Uterus (tissue), 4 donors: ENCODE results near the gene HECW1. TPM values are rescaled to one million over a fixed set of nuclear protein-coding genes. Genes with fewer than 3 reads are reported as not detected.

Source experiments
- DNase-seq, 2 donors: peaks; one replicate each; pipeline ENCODE4 v3.0.0-alpha.2; 2019 to 2020
- H3K27ac ChIP-seq, 2 donors: fragments of 200-600 bp; sonication (generic); 1 replicate in 1 of 2; 2 replicates in 1 of 2; pipeline ENCODE4 v1.5.1; 2016 to 2018
- H3K27me3 ChIP-seq, 2 donors: fragments of 200-600 bp; sonication (generic); one replicate each; pipeline ENCODE4 v1.5.1; 2018 to 2019; ENCODE audit warnings: control low read depth in 1 of 2
- H3K36me3 ChIP-seq, 2 donors: fragments of 200-600 bp; sonication (generic); one replicate each; pipeline ENCODE4 v1.5.1; 2019; ENCODE audit warnings: control low read depth in 1 of 2
- H3K4me1 ChIP-seq, 2 donors: fragments of 200-600 bp; sonication (generic); one replicate each; pipeline ENCODE4 v1.5.1; 2018 to 2019; ENCODE audit warnings: control low read depth in 1 of 2
- H3K4me3 ChIP-seq, 2 donors: fragments of 200-600 bp; sonication (generic); 1 replicate in 1 of 2; 2 replicates in 1 of 2; pipeline ENCODE4 v1.5.1; 2018 to 2019; ENCODE audit warnings: mild to moderate bottlenecking in 1 of 2
- H3K9me3 ChIP-seq, 2 donors: fragments of 200-600 bp; sonication (generic); one replicate each; pipeline ENCODE4 v1.5.1; 2019; ENCODE audit warnings: control low read depth in 1 of 2
- CTCF ChIP-seq, 4 experiments: fragments of 200-600 bp in 2 of 4; fragments of 450-650 bp in 2 of 4; sonication (generic) in 2 of 4; IDR thresholded peaks; one replicate each; pipeline ENCODE4 v1.5.1; 2016 to 2019; ENCODE audit warnings: antibody characterized with exemption in 4 of 4, mild to moderate bottlenecking in 2 of 4, moderate library complexity in 1 of 4
- POLR2A ChIP-seq, 2 donors: fragments of 450-650 bp; IDR thresholded peaks; one replicate each; pipeline ENCODE4 v1.6.1; 2016; ENCODE audit warnings: antibody characterized with exemption in 2 of 2, mild to moderate bottlenecking in 1 of 2, moderate library complexity in 1 of 2
- intact Hi-C: fragments of 100-400 bp; cut with DNase I; formaldehyde crosslinking; loops from one replicate; pipeline ENCODE4 v1.15.1; 2023; ENCODE audit warnings: low total_unique reads
- total RNA-seq, 4 donors: library from RNA; depleted of rRNA in 3 of 4; stranded (reverse); fragments of >200 nt in 3 of 4; gene quantifications; one replicate each; pipeline versions ENCODE4 v1.1.0 to v1.2.4, GENCODE V29; 2014 to 2023
- donor health status: DM: yes; HTN: yes; CAD: no.

The HECW1 gene
- total RNA-seq, 4 donors from 2014 or later: 0.28 TPM; not detected in 3

- H3K9me3 ChIP-seq: no peaks in the 10 kb centered on the region
- H3K4me1 ChIP-seq: no peaks in the 10 kb centered on the region
- H3K4me3 ChIP-seq: no peak overlapping the region
- no peak overlapping the region for H3K27ac ChIP-seq
- no peak for DNase-seq
- TF ChIP-seq CTCF (IDR thresholded peaks at IDR 0.05) (no peak), POLR2A (IDR thresholded peaks at IDR 0.05) (no peak)
- no peaks in the 10 kb centered on the region for H3K27me3 ChIP-seq
- no peaks in the 10 kb centered on the region for H3K36me3 ChIP-seq
- intact Hi-C loops: no loop called here
Observed at GRCh38 chr7:43520201-43520600, 407.8 kb downstream of the HECW1 start.

- Histone ChIP-seq H3K4me1 (no peaks in the 10 kb centered on the region), H3K9me3 (no peaks in the 10 kb centered on the region), H3K27me3 (no peaks in the 10 kb centered on the region), H3K27ac (no peak overlapping the region), H3K36me3 (no peaks in the 10 kb centered on the region), H3K4me3 (no peak overlapping the region)
- no peak for TF ChIP-seq CTCF (IDR thresholded peaks at IDR 0.05)
- no peak for TF ChIP-seq POLR2A (IDR thresholded peaks at IDR 0.05)
- intact Hi-C loops: no loop called here
- no peak for DNase-seq
Observed at GRCh38 chr7:43522406-43523156, 410.1 kb downstream of the HECW1 start.

GRCh38 chr7:43528576-43529354 is 416.3 kb downstream of the HECW1 start:
- Histone ChIP-seq H3K27ac (no peak overlapping the region), H3K4me1 (peaks cover 0 to 5% of the 10 kb centered on the region in 2 donors), H3K4me3 (no peak overlapping the region), H3K36me3 (no peaks in the 10 kb centered on the region), H3K27me3 (no peaks in the 10 kb centered on the region), H3K9me3 (no peaks in the 10 kb centered on the region)
- TF ChIP-seq CTCF (IDR thresholded peaks at IDR 0.05) (no peak), POLR2A (IDR thresholded peaks at IDR 0.05) (no peak)
- no peak for DNase-seq
- intact Hi-C loops: no loop called here

- peaks cover 0 to 5% of the 10 kb centered on the region in 2 donors for H3K4me1 ChIP-seq
- TF ChIP-seq CTCF (IDR thresholded peaks at IDR 0.05) (no peak), POLR2A (IDR thresholded peaks at IDR 0.05) (no peak)
- intact Hi-C loops: no loop called here
- no peak overlapping the region for H3K4me3 ChIP-seq
- DNase-seq: no peak
- H3K9me3 ChIP-seq: no peaks in the 10 kb centered on the region
- no peaks in the 10 kb centered on the region for H3K27me3 ChIP-seq
- no peak overlapping the region for H3K27ac ChIP-seq
- H3K36me3 ChIP-seq: no peaks in the 10 kb centered on the region
Observed at GRCh38 chr7:43530553-43531410, 418.3 kb downstream of the HECW1 start.
